GM19023 (cell line): Measurements from ENCODE around the gene CLDN6.
"Not testable (repeated sequence)": the region's sequence is repeated elsewhere in the genome, so short reads cannot be mapped to it uniquely, and the experiment has no call there.

Experiments used
- ATAC-seq: cut with Tn5 transposase; IDR thresholded peaks from one replicate; pipeline ENCODE4 v1.9.1; 2021; ENCODE audit warnings: mild to moderate bottlenecking, moderate library complexity; ENCODE audit not compliant: unreplicated experiment

The CLDN6 gene

DNA sequence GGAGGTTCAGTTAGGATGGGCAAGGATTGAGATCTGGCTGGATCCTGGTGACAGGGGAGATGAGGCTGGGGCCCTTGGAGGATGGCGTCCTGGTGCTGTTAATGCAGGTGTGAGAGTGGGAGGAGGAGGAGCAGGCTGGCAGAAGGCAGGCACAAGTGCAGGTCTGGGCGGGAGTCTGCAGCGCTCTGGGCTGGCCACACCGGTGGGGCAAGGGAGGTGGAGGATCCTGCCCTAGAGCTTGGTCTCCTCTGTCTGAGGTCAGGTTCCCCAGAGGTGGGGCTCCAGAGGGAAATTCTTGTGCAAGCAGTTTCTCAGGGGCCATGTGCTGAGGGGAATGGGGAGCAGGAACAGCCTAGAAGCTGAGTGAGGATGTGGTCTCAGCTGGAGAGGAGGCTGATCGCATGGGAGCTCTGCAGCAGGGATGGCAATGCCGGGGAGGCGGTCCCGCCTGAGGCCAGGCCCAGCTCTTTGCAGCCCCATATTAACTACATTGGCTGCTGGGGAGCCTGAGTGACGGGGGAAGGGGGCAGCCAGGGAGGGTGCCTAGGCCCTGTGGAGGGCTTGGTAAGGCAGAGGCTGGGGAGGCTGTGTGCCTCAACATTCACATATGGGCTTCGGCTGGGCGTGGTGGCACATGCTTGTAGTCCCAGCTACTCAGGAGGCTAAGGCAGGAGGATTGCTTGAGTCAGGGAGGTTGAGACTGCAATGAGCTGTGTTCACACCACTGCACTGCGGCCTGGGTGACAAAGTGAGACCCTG, 34.8 kb upstream of the CLDN6 start:
- ATAC-seq, result not testable (repeated sequence)

DNA sequence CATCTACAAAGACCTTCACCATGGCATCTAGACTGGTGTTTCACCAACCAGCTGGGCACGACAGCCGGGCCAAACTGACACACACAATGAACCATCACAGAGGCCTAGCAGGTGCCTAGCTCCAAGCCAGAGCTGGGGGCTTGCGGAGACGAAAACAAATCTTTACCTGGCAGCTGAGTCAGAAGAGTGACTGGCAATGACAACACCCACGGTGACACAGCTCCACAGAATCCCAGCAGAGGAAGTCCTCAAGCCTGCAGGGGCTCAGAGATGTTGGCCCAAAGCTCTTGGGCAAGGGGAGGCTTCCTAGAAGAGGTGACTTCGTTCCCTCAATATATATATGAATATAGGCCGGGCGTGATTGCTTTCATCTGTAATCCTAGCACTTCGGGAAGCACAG, 33.5 kb upstream of the CLDN6 start:
- no peak for ATAC-seq

DNA sequence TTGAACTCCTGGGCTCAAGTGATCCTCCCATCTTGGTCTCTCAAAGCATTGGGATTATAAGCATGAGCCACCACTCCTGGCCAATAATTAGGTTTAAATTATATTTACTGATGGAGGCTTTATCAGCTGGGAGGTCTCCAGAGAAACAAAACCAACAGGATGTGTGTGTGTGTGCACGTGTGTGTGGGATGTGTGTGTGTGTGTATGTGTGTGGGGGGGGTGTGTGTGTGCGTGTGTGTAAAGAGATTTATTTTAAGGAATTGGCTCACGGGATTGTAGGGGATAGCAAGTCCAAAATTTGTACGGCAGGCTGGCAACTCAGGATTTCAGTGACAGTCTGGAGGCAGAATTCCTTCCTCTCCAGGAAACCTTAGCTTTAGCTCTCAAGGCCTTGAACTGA, 33.0 kb upstream of the CLDN6 start:
- no peak for ATAC-seq

DNA sequence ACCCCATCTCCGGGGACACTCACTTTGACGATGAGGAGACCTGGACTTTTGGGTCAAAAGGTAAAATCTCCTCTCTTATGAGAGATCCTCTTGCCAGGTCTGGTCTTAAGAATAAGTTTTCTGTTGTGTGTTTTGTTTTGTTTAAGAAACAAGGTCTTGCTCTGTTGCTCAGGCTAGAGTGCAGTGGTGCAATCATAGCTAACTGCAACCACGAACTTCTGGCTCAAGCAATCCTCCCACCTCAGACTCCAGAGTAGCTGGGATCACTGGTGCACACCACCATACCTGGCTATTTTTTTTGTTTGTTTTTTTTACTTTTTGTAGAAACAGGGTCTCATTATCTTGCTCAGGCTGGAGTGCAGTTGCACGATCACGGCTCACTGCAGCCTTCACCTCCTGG, 32.5 kb upstream of the CLDN6 start:
- ATAC-seq, result no peak

DNA sequence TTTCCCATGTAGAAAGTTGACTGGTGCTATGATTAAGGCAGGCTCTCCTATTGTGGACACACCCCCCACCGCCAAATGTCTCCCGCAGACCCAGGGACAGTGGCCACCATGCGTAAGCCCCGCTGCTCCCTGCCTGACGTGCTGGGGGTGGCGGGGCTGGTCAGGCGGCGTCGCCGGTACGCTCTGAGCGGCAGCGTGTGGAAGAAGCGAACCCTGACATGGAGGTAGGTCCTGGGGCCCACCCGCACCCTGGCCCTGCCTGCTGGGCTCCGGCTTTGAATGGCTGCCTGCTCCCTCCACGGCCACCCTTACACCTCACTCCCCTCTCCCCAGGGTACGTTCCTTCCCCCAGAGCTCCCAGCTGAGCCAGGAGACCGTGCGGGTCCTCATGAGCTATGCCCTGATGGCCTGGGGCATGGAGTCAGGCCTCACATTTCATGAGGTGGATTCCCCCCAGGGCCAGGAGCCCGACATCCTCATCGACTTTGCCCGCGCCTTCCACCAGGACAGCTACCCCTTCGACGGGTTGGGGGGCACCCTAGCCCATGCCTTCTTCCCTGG, 32.0 kb upstream of the CLDN6 start:
- no peak for ATAC-seq

DNA sequence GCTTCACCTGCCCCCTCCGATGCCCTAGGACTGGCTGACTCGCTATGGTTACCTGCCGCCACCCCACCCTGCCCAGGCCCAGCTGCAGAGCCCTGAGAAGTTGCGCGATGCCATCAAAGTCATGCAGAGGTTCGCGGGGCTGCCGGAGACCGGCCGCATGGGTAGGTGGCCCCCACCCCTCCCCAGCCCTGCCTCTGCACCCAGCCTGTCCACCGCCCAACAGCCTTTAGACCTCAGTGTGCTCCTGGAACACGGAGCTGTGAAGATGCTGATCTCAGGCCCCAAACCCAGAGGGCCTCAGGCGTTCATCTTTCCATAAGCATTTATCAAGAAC, 29.4 kb upstream of the CLDN6 start:
- ATAC-seq, result no peak

DNA sequence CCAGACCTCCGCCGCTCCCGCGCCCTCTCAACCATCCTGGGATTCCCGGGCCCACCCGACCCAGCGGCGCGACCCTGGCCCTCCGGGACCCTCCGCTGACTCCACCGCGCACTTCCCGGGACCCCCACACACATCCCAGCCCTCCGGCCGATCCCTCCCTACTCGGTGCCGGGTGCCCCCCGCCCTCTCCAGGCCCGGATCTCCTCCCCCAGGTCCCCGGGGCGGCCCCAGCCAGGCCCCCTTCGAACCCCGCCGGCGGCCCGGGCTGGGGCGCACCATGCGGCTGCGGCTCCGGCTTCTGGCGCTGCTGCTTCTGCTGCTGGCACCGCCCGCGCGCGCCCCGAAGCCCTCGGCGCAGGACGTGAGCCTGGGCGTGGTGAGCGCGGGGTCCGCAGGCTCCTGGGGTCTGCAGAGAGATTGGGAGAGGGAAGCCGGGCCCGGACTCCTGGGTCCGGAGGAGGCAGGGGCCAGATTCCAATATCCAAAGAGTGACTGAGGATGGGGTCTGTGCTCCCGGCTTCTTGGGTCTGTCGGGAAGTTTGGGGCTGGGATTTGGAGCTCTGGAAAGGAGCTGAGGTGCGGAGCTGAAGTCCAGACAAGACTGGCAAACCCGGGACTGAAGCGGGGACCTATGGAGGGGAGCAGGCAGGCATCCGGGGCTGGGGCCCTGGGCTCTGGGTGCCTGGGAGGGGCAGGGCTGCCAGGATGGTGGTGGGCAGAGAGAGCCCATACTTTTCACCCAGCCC, 28.8 kb upstream of the CLDN6 start:
- no peak for ATAC-seq

DNA sequence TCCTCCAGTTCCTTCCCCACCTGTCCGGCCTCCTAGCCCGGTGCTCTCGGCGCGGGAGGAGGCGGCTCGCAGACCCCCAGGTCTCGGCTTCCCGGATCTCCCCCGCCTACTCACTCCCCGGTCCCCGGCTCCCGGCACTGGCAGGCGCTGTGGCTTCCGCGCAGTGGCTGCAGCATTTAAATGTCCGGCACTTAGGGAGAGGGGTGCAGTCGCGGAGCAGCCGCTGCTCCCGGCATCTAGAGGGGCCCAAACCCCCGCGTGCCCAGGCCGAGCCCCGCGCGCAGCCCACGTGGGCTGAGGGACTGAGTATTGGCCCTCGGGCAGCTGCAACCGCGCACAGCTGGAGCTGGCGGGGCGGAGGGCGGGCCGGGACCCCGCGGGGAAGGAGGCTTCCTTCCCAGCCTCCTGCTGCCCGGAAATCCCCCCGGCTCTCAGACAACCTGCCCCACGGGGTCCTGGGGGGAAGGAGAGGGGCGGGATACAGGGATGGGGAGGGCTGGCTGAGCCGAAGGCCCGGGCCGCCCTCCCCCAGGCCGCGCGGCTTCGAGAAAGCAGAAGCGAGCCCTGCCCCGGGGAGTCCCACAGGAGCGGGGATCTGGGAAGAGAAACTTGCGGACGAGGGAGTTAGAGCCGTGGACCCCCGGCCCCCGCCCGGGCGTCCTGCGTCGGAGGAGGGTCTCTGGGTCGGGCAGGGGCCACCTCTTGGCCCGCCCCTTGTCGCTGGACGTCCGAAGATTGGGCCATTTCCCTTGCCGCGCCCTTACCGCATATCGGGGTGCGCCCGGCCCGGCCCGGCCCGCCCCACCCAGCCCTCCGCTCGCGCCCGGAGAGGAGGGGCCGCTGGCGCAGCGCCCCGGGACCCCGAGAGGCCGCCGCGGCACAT, 28.0 kb upstream of the CLDN6 start, which contains the start of gene MMP25:
TSS of gene MMP25 (plus strand) at position 804 of the 883 bp plus-strand sequence. CDS start 357 bp downstream, outside the sequence.
- ATAC-seq, result no peak

DNA sequence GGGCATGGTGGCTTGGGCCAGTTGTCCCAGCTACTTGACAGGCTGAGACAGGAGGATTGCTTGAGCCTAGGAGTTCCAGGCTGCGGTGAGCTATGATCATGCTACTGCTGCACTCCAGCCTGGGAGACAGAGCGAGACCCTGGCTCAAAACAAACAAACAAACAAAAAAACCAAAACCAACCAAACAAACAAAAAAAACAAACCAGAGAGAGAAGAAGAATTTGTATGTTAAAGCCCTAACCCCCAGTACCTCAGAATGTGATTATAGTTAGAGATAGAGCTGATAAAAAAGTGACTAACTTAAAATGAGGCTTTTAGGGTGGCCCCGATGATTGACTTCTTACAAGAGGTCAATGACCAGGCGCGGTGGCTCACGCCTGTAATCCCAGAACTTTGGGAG, 26.7 kb upstream of the CLDN6 start:
- ATAC-seq, result no peak

DNA sequence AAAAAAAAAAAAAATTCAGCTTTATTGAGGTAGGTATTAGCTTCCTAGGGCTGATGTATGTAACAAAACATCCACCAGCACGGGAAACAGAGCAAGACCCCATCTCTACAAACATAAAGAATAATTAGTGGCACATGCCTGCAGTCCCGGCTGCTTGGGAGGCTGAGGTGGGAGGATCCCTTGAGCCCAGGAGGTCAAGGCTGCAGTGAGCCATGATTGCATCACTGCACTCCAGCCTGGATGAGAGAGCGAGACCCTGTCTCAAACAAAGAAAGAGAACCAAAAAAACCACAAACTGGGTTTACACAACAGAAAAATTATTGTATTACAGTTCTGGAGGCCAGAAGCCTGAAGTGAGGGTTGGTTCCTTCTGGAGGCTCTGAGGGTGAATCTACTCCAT, 24.4 kb upstream of the CLDN6 start:
- ATAC-seq, result no peak

DNA sequence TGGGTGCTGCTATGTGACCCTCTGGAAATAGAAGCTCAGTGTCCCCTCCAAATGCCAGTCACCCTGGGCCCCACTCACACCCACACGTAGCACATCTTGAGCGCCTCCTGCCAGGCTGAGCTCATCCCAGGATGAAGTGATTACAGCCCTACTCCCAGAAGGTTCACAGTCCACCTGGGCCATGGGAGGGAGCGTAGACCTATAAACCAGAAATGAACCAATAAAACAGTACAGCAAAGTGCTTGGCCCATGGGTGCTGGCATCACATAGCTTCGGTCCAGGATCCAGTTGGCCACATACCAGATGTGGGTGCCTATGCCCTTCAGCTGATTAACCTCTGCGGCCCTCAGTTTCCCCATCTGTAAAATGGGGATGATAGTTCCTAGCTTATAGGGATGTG, 20.9 kb upstream of the CLDN6 start:
- no peak for ATAC-seq

DNA sequence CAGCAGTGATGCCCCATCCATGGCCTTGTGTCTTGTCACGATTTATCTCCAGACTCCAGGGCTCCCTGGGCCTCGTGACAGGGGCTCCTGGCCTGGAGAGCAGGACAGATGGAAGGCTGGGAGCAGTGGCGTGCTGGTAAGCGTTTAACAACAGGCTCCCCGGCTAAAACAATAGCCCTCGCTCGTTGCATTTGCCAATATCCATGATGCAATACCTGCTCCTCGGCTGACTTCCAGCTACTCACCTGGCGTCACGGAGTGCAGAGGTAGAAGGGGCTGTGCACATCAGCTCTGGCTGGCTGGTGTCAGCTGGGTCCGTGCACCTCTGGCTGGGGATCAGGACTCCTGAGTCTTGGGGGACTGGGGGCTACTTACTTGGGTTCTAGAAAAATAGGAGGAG, 20.3 kb upstream of the CLDN6 start:
- no peak for ATAC-seq

DNA sequence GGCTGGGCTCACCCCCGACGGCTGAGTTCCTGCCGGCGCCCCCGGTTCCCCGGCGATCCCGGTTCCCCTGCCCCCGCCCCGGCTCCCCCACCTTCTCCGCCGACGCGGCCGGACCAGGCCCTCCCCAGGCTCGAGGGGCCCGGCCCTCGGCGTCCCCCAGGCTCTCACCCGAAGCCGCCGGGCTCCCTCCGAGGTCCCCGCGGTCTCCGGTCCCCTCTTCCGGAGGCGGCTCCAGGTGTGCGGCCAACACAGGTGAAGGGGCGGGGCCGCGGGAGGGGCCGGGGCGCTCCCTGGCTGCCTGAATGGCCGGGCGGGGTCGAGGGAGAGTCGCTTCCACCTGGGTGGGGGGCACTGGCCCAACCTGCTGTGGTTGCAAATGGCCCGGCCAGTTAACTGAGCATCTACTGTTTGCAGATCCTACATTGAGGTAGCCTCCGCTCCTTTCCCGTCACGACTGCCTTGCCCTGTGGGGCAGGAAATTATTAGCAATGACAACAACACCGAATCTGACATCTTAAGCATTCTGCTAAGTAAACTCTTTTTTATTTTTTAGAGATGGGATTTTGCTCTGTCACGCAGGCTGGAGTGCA, 18.8 kb upstream of the CLDN6 start, which contains the start of gene BICDL2:
TSS of gene BICDL2 (minus strand) at position 219 of the 590 bp plus-strand sequence. CDS start 1,448 bp downstream, outside the sequence.
- ATAC-seq, result no peak

DNA sequence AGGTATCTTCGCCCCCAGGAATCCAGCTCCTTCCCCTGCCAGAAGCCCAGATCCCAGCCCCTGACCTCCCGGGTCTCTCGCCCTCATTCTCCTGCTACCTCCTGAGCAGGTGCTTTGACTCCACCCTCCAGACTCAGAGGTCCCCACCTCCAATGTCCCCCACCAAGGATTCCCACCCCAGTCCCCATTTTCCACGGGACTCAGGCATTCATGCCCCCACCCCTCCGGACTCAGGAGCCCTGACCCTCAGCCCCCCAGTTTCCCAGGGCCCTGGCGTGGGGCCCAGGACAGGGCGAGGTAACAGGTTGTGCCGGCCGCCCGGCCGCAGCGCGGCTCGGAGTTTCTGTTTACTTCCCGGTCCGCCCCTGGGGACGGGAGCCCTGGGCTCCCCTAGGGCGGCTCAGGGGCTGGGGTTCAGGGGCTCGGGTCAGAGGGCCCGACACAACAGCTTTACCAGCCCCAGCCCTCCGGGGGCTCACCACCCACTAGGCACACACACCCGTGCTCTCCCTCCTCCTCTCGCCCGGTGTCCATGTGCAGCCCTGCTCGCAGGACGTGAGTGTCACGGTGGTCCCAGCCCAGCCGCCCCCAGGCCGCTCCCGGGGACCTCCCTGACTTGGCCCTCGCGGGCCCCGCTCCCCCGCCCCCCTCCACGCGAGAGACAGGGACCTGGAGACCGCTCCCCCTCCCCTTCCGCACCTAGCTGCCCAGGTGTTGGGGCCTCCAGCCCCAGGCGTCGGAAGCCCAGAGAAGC, 18.2 kb upstream of the CLDN6 start:
- no peak for ATAC-seq

DNA sequence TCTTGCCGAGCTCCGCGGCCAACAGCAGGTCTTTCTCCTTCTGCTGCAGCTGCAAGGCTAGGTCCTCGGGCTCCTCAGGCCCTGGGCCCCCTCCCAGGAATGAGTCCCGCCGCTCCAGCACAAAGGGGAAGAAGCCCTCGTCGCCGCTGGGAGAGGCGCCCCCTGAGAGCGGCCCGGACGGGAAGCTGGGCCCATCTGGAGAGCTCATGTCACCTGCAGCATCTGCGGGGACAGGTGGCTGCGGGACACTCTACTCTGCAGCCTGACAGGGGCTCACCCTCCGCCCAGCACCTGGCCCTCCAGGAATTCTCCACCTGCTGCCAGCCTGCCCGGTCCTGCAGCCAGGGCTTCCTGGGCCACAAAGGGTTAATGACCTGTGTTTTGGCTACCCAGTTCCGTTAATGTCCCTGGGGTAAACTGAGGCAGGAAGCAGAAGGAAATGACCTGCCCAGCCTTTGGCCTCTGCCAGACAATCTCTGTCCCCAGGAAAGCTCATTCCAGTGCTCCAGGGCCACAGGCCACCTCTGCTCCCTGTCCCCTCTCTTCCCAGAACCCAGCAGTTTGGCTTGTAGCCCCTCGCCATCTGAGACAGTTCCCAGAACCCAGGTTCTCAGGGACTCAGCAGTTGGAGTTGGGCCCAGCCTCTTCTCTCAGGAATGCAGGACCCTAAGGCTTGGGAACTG, 17.4 kb upstream of the CLDN6 start:
- ATAC-seq, result no peak

DNA sequence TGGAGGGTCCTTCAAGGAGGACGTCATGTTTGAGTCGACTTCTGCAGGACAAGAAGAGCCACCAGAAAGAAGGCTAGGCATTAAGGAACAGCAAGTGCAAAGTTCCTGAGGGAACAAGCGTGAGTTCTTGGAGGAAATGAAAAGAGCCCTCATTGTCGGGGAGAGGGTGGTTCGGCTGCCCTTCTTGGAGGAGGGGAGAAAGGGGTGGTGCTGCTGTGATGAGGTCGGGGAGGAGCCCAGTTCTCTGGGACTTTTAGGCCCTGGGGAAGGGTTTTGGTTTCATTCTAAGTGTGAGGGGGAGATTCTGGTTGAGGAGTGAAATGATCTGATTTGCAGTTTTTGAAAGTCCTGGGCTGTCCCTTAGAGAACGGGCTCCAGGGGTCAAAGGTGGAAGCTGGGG, 14.6 kb upstream of the CLDN6 start:
- no peak for ATAC-seq

DNA sequence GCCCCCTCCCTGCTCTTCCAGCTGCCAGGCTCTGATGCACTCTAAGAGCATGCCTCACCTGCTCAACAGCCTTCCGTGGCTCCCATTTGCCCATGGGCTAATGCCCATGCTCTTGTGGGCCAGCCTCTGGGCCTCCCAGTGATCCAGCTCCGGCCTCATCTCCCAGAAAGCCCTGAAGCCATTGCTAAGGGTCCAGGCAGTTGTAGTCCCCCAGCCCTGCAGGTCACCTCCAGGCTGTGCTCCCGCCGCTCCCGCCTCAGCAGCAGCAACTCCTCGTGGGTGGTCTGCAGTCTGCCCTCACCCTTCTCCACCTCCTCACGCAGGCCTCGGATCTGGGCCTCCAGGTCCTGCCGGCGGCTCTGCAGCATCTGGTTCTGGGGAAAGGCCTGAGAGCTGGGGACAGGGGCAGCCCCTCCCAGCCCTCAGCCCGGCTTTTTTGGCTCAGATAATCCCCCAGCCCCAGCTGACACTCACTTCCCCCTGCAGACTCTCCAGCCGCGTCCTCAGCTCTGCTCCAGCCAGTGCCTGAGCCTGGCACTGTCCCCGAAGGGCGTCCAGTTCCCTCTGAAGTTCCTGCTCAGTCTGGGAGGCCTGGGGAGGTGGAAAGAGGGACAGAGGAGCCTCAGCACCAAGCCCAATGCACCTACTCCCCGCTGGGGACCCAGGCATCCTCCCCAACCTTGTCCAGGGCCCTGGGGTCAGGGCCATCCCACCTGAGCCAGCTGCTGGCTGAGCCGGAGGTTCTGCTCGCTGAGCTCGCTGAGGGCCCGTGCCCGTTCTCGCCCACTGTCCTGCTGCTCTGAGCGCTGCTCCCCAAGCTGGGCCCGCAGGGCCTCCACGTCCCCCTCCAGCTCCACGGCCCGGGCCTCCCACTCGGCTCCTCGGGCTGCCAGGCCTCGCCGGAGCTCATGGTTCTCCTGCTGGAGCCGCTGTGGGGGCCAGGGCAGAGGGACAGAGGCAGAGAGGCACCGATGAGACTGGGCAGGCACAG, 12.5 kb upstream of the CLDN6 start:
- ATAC-seq, result no peak
